Inferior parietal cortex (tissue), 1 donor: ENCODE measurements around the gene LARGE1.

Experiments used
- DNase-seq: peaks from one replicate; pipeline ENCODE4 v3.0.0-alpha.2; 2016; ENCODE audit errors: extremely low spot score

LARGE1 gene

DNA sequence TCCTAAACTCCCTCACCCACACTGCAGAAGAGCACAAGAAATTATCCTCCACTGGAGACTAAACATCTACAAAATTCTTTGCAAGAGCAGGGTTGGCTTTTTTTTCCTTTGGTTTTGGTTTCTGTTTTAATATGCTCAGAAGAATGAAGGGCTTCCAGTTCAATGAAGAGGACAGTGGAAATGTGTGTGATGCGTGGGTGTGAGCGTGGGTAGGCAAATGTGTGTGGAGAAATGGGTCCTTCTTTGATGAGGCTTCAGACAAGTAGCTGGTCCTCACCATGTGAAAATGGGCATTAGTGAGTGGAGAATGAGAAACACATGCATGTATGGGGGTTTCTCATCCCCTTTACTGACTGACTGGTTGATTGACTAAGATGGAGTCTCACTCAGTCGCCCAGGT is 598.8 kb downstream of the LARGE1 start:
- no peak for DNase-seq

DNA sequence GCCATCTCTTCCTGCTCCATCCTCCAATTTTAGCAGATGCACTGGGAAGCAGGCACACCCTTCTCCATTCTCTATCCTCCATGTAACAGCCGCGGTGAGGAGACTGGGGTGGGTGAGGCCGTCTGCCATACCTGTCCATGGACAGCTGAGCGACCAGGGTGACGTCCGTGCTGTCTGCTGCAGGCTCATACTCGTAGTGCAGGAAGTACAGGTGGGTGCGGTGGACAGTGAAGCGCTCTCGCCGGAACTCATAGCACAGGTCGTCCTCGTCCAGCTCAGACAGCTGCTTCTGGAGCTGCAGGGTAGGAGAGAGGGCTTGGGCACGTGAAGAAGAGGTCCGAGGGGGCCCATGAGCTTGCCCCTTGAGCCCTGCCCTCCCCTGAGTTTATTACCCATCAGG is 604.3 kb downstream of the LARGE1 start:
- no peak for DNase-seq

DNA sequence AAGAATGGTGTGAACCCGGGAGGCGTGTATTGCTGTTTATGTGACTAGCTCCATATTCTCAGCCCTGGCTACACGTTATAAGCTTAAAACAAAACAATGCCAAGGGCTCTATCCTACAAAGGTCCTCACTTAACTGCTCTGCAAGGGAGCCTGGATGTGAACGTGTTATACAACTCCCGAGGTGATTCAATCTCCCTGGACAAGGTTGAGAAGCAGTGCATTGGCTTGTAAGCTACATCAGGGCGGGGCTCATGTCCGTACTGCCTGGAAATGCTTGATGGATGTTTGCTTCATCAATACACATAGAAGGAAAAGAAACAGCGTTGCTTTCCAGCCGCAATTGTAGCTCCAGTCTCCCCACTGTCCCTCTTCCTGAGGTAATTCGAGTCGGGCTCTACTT is 605.2 kb downstream of the LARGE1 start:
- DNase-seq = no peak

DNA sequence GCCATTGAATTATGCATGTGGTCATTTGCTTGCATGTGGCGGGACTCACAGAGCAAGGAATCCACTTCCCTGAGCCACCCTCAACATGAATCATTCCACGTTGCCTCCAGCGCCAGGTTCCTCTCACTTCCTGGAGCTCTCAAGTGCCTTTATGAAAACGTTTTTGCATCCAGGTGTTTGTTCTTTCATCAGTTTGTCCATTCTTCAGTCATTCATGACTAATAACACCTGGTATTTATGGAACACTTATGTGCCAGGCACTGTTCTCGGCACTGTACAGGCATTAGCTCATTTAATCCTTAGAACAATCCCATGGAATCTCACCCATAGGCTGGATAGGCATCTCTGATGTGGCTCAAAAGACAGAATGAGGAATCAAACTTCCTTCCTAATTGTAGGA is 606.0 kb downstream of the LARGE1 start:
- no peak for DNase-seq

DNA sequence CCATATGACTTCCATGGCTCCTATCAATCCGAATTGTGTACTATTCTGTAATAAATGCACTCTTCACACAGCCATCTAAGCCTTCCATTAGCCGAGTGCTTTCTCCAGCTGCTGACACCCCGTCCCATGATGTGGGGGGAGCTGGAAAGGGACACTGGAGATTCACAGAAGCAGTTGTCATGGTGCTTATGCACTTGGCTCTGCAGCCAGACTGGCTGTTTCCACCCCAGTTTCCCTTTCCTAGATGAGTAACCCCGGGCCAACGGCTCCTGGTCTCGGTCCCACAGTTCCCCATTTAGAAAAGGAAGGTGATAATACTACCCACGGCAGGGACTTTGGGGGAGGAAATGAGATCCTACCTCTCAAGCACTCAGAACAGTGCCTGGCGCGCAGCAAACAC is 617.2 kb downstream of the LARGE1 start:
- DNase-seq = no peak

DNA sequence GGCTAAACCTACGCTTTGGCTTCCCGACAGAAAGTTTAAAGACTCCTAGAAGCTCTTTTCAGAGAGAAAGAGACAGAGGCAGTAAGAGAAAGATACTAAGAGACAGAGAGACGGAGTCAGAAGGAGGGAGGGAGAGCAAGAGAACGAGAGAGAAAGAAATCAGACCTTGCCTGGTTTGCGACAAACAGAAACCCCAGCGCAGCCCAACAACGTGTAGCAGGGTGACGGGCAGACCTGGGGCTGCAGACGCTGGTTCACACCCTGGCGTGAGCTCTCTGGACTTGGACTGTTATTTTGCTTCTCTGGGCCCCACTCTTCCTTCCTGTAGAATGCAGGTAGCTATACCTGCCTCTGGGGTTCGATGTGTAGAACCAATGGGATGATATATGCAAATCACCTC is 617.7 kb downstream of the LARGE1 start:
- no peak for DNase-seq

DNA sequence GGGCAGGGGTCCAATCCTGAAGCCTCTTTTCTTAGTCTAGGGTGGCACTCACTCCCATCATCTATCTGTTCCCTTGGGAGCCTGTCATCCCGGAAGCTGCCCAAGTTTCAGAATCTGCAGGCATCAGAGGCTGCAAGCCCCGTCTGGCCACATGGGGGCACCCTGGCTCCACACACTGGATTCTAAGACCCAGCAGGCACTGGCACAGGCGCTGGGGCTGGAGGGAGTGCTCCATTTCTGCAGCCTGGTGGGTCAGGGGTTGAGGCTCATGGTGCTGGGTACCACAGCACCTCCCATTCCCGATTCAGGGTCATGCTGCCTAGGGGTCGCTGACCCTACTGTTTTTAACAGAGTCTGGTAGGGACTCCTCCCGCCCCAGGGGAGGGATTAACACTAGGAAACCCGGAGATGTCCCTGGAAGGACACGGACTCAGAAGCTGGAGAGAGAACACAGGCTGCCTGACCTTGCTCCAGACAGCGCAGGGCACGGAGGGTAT is 618.2 kb downstream of the LARGE1 start:
- peak; percentile 84 for DNase-seq

DNA sequence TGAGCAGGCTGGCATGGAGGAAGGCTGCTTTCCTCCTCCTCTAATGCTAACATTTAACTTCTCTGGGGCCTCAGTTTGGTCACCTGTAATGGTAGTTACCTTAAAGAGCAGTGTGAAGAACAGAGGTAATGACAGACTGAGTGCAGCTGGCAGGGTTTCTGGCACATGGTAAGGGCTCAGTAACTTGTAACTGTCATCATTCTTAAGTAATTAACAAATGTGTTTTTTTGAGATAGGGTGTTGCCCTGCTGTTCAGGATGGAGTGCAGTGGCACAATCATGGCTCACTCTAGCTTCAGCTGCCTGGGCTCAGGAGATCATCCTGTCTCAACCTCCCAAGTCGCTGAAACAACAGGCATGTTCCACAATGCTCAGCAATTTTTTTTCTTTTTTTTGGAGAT is 620.1 kb downstream of the LARGE1 start:
- DNase-seq = no peak

DNA sequence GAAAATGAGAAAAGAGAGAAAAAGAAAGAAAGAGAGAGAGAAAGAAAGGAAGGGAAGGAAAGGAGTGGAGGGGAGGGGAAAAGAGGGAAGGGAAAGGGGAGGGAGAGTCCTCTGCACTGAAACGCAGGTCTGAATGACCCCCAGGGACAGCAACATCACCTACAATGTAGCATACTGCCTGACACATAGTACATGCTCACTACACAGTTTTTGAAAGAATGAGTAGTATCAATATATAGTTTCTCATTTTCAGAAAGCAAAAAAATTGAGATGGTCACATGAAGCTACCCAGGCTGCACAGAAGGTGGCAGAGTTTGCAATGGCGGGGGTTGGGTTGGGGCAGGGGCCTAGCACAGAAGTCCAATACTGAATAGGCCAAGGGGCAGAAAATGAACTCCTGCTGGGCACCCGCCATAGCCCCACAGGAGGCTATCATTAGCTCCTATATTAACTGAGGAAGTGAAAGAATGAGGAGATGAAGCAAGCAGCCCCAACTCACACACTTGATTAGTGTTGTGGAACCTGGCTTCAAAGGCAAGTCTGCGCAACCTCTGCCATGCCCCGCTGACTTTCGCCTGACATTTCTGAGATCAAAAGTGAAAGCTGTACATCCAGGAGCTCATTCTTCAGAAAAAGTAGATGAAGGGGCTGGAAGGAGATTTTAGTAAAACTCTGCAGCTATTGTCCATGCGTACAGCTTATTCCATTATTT is 620.9 kb downstream of the LARGE1 start:
- DNase-seq = no peak

DNA sequence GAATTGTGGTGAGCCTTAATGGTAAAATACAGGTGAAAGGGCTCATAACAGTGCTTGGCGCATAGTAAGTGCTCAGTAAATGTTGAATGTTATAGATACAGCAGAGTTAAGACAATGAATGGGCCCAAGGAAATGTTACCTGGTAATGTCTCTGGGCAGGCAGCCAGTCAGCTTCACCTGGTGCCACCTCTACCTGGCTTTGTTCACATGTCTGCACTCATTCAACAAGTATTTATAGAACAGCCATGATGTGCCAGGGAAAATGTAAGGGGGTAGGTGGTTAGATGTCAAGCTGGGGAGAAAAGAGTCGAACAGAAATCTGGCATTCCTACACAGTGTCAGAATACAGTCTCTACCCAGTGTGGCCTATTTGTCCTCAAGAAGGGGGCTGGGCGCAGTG is 623.3 kb downstream of the LARGE1 start:
- no peak for DNase-seq

DNA sequence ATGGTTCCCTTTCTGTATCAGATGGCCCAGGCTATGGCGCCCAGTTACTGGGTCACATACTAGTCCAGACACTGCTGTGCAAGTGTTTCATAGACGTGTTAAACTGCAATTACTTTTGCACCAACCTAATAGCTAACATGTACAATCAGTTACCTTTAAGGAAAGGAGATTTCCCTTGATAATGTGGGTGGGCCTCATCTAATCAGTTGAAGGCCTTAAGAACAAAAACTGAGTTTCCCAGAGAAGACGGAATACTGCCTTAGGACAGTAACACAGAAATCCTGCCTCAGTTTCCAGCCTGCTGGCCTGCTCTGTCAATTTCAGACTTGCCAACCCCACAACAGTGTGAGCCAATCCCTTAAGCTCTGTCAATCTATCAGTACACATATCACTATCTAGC is 632.2 kb downstream of the LARGE1 start:
- DNase-seq = no peak

DNA sequence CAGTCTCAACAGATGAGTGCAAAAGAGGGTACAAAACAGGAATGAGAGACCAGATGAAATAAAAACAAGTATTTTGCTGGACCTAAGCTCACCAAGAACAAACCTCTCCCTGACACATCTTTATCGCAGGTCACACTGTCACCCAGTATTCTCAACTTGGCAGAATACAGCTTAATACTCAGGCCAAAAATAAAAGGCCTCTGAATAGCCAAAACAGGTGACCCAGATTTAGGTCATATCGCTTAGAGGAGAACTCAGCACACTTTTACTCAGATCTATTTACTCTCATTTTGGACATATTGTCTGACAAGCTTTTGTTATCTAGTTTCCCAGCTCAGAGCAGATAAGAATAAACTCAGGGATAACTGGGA is 645.2 kb downstream of the LARGE1 start:
- DNase-seq = no peak

DNA sequence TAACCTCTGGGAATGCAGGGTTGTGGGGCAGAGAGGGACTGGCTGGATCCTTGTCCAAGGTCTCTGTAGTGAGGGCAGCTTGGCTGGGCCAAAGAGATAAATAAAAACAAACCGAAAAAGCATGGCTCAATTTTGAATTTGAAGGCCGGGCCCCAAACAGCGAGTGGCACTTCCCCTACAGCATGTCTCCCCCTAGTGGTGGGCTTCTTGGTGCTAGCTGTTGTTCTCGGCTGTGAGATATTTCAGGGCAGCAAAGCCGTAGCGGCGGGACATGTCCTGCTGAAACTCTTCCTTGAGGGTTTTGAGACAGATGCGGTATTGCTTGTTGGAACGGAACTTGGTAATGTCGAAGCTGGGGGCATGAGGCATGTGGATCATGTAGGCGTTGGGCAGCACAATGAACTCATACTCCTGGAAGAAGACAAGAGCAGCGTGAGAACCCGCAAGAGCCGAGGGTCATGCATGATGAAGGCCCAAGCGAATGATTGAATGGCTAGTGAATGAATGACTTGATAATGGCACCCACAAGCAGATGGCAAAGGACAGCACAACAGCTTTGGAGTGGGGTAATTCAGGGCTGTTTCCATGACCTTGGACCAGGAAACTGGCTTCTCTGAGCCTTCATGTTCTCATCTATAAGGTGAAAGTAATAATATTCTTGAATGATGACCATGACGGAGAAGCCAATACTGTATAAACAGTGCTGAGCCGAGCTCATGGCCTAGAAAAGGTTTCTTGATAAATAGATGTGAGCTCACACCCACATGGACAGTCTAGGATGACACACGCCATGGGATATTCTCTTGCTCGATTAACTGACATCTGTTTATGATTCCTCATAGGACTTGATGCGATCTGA is 645.8 kb downstream of the LARGE1 start:
- DNase-seq = no peak

DNA sequence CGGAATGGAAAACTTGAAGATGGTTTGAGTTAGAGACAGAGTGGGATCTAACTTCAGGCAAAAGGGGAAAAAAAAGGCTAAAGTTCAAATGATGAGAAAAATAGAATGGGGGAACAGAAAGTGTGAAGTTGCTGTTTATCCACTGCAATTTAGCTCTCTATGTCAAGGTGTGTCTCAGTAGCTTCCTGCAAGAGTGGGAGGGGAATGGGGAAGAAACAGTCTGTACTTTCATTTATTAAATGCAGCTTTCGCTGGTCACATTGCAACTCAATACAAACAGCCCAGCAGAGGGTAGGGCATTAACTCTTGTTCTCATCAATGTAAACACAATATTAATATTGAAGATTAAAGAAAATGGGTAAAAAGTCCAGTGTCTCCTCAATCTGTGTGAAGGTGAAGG is 647.4 kb downstream of the LARGE1 start:
- no peak for DNase-seq

DNA sequence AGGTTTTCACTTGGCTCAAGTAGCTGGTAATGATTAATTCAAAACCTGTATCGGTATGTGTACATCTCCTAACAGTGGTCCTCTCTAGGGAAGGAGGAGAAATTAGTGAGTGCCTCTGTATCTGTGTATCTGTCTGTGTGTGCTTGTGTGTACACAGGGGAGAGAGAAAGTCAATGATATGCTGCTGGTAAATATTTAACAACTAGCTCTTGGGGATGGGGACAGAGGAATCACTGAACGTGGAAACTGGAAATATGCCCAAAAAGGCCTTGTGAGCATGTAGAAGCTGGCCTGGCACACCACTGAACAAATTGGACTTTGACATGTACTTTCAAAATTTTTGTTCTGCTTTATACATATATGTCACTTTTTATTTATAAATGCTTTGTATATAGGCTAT is 648.1 kb downstream of the LARGE1 start:
- DNase-seq = no peak

DNA sequence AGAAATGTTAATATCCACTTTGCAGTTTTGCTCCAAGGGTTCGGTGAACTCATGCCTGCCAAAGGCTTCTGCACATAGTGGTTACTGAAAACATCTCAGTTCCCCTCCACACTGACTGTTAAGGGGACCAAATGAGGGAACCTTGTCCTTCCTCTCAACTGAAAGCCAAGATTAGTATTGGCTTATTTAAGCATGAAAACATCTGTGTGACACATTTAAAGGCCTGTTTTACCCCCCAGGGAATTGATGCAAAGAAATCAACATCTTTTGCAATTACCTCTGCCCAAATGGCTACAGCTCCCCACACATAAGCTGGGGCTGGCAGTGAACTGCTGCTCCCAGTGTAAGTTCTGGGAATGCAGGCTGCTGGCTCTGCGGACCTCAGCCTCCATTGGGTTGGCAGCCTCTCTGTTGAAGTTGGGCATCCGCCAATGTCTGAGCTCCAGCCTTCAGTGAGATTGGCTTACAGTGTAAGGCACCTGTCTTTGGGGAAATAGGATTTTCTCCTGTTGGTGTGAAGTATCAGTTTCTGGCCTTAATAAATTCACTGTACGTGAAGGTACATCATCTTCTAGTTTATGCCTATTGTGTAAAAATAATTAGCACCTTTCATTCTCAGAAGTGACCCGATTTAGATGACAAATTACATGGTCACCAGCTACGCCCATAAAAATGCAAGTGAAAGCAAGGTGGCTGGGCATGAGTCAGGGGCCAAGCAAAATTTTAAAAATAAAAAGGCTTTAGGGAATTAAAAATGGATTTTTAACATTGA is 648.7 kb downstream of the LARGE1 start:
- no peak for DNase-seq

DNA sequence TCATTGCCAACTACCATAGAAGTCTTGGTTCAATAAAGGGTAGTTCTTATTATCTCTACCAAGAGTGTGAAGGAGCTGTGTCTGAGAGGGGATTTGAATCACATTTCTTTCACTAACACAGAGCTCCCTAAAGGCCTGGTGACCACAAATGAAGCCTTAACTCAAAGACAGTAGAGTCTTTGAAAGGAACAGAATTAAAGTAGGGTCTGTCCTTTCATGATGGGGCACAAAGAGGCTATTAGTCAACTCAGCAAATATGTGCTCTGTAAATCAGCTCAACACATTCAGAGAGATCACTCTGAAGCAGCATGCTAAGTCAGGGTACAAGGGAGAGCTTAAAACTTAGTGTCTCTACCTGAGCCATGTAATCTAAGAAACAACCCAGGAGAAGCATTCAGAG is 649.7 kb downstream of the LARGE1 start:
- no peak for DNase-seq

DNA sequence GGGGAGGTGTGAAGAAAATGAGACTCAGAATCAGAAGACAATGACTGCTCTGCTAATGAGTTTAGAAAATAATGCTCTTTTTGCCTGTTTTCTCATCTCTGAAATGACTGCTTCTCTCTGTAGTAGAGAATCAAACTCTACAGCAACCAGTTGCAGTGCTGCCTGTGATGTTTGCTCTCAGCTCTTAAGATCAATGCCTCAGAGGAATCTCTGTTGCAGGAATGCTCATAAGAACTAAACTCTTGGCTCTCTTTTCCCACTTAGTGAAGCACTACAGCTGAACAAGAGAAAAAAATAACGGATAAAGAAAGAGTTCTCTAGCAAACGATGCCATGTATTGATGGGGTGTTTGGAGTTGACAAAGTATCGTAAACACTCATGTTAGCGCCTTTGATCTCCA is 658.6 kb downstream of the LARGE1 start:
- DNase-seq = no peak

DNA sequence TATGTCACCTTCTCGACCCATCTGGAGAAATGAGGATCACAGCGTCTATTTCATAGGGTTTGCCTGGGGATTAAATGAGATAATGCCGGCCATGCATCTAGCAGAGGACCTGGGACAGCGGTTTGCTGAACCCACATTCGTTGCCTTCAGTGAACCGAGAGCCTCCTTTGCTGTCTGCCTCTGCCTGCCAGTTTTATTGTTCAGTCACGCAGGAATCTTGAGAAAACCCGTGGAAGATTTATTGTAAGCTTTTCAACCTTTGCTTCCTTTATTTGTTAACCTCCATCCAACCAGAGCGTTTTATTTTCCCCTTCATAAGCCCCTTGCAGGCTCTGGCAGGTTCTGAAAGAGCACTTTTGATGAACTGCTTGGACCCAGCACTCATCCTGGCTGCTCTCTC is 659.8 kb downstream of the LARGE1 start:
- DNase-seq = no peak

DNA sequence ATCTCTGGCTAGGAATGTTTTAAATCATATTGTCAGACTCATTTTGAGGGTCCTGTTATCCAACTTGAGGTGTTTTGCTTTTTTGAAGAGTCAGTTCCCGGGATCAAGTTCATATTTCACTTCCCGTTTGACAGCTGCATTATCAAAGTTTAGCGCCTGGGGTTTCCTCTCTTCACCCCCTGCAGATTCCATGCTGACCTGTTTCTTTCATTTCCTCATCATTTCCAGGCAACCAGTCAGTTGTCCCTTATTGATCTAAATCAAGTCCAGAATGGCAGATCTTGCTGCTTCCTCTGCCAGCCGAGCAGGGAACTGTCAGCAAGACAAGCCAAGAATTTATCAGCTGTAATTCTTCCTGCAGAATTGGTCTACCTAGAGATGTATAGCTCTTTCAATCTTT is 664.5 kb downstream of the LARGE1 start:
- no peak for DNase-seq

DNA sequence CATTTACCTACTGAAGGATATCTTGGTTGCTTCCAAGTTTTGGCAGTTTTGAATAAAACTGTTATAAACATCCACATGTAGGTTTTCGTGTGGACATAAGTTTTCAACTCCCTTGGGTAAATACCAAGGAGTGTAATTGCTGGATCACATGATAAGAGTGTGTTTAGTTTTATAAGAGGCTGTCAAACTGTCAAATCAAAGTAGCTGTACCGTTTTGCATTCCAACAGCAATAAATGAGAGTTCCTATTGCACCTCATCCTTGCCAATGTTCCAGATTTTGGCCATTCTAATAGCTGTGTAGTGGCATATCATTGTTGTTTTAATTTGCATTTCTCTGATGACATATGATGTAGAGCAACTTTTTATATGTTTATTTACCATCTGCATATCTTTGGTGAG is 671.3 kb downstream of the LARGE1 start:
- no peak for DNase-seq

DNA sequence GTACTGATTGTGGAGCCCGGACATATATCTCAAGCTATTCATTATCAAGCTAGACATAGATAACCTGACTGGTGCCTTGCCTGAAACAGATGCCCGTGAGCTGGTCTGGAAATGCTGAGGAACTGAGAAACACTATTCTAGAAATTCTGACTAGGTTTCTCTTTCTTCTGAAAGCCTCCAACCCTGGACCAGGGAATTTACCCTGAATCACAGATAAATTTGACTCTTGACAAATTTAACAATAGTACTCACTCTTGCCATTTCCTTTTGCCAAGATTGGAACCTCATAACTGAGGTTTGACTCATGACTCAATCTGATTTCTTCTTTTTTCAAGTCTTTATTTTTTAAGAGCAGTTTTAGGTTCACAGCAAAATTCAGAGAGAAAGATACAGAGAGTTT is 672.5 kb downstream of the LARGE1 start:
- no peak for DNase-seq

DNA sequence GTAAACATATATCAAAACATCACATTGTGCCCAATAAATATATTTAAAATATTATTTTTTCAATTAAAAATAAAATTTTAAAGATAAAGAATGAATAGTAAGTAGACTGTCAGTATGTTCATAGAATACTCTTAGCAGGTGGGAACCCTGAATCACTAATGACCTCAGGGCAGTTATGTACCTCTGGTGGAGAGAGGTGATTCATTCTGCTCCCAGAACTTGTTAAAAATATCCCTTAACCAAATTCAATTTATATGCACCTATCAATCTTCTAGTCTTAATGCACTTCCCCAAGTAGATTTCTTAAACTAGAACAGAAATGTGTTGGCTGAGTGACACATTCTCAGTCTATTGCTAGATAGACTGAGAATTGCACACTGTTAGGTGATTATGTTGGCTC is 678.2 kb downstream of the LARGE1 start:
- DNase-seq = no peak
